Endothelial cell of umbilical vein (primary cell): ENCODE results near the gene SELE. TPM values are rescaled to one million over a fixed set of nuclear protein-coding genes. Genes with fewer than 3 reads are reported as not detected.

Experiments
- BruUV-seq: library from RNA; stranded (reverse); fragments of 400-500 nt; replicated peaks from 2 replicates; lab custom pipeline; 2021; lab: Mats Ljungman, UMichigan
- CTCF ChIA-PET: fragments of 300-600, 350-600 bp; sonication (Branson Sonifier 250); formaldehyde crosslinking; loops from one replicate; lab custom pipeline; 2021; ENCODE audit warnings: antibody characterized with exemption, inconsistent platforms; lab: Charles Lee
- POLR2A ChIA-PET: fragments of 300-600, 350-600 bp; sonication (Branson Sonifier 250); formaldehyde crosslinking; loops from one replicate; lab custom pipeline; 2021; ENCODE audit warnings: antibody characterized with exemption, inconsistent platforms; lab: Charles Lee
- DNase-seq: peaks from one replicate; pipeline ENCODE4 v3.0.0-alpha.2; 2011; ENCODE audit warnings: low read depth, low spot score
- FAIRE-seq: peaks from 2 replicates; lab custom pipeline; 2011; peaks lifted over from hg19 to GRCh38; lab: Jason Lieb, UNC
- H2AFZ ChIP-seq: 2 replicates; pipeline ENCODE4 v1.6.0; 2012; ENCODE audit warnings: low read depth, low read length, control low read depth, inconsistent platforms
- H3K27ac ChIP-seq: 2 replicates; pipeline ENCODE4 v1.5.1; 2011; ENCODE audit warnings: low read depth, mild to moderate bottlenecking, control low read depth, low read length, moderate library complexity; ENCODE audit not compliant: insufficient read depth
- H3K27me3 ChIP-seq, 2 experiments: 2 replicates each; pipeline versions ENCODE4 v1.6.0 to v1.6.1; 2011; ENCODE audit warnings: low read length in 2 of 2, mixed read lengths in 1 of 2; ENCODE audit not compliant: control insufficient read depth in 2 of 2, insufficient read depth in 2 of 2
- H3K36me3 ChIP-seq, 2 experiments: 2 replicates in 1 of 2; 3 replicates in 1 of 2; pipeline ENCODE4 v1.5.1; 2011; ENCODE audit warnings: low read length in 2 of 2, mild to moderate bottlenecking in 1 of 2, moderate library complexity in 1 of 2; ENCODE audit not compliant: control insufficient read depth in 2 of 2, insufficient read depth in 2 of 2; ENCODE audit errors: extremely low read depth in 1 of 2
- H3K4me1 ChIP-seq: 3 replicates; pipeline ENCODE4 v1.5.1; 2011; ENCODE audit warnings: mild to moderate bottlenecking, low read length; ENCODE audit not compliant: control insufficient read depth, insufficient read depth; ENCODE audit errors: extremely low read depth
- H3K4me2 ChIP-seq: 2 replicates; pipeline ENCODE4 v1.6.1; 2011; ENCODE audit warnings: low read length, control low read depth, mixed read lengths; ENCODE audit not compliant: insufficient read depth
- H3K4me3 ChIP-seq, 3 experiments: fragments of 200-600 bp in 1 of 3; sonication (generic), shearing (Covaris generic) in 1 of 3; replicated peaks in 1 of 3; 2 replicates each; pipeline ENCODE4 v1.5.1; 2011 to 2016; ENCODE audit warnings: control low read depth in 3 of 3, low read length in 3 of 3, mild to moderate bottlenecking in 2 of 3, inconsistent platforms in 1 of 3, low read depth in 1 of 3, moderate library complexity in 1 of 3; ENCODE audit not compliant: insufficient read depth in 1 of 3
- H3K79me2 ChIP-seq: 2 replicates; pipeline ENCODE4 v1.6.0; 2012; ENCODE audit warnings: low read length, inconsistent platforms; ENCODE audit not compliant: control insufficient read depth, insufficient read depth
- H3K9ac ChIP-seq: replicated peaks from 2 replicates; pipeline ENCODE3; 2011; ENCODE audit warnings: low read length, control low read depth; ENCODE audit not compliant: insufficient read depth; ENCODE audit errors: extremely low read depth
- H3K9me1 ChIP-seq: replicated peaks from 3 replicates; pipeline ENCODE4 v1.6.0; 2011; ENCODE audit warnings: mild to moderate bottlenecking, low read length; ENCODE audit not compliant: control insufficient read depth, insufficient read depth; ENCODE audit errors: extremely low read depth
- H3K9me3 ChIP-seq: replicated peaks from 2 replicates; pipeline ENCODE4 v1.5.1; 2012; ENCODE audit warnings: low read length, inconsistent platforms; ENCODE audit not compliant: control insufficient read depth, insufficient read depth
- H4K20me1 ChIP-seq: replicated peaks from 2 replicates; pipeline ENCODE3; 2011; ENCODE audit warnings: mild to moderate bottlenecking, low read length; ENCODE audit not compliant: control insufficient read depth, insufficient read depth; ENCODE audit errors: extremely low read depth
- EZH2 ChIP-seq: IDR thresholded peaks from 2 replicates; pipeline ENCODE4 v1.6.1; 2012; ENCODE audit warnings: borderline replicate concordance, low read depth, mild to moderate bottlenecking, moderate library complexity, low read length, inconsistent platforms; ENCODE audit not compliant: severe bottlenecking
- FOS ChIP-seq: IDR thresholded peaks from 2 replicates; pipeline ENCODE4 v1.6.1; 2011; ENCODE audit warnings: mild to moderate bottlenecking, low read length, moderate library complexity, borderline replicate concordance; ENCODE audit not compliant: insufficient read depth
- GATA2 ChIP-seq: IDR thresholded peaks from 2 replicates; pipeline ENCODE4 v1.7.0; 2011; ENCODE audit warnings: low read depth, mild to moderate bottlenecking, moderate library complexity, mixed read lengths, low read length; ENCODE audit not compliant: insufficient read length, insufficient read depth
- JUN ChIP-seq: IDR thresholded peaks from 2 replicates; pipeline ENCODE4 v1.6.1; 2011; ENCODE audit warnings: borderline replicate concordance, low read depth; ENCODE audit not compliant: insufficient read length, insufficient read depth
- MYC ChIP-seq: IDR thresholded peaks from one replicate; pipeline ENCODE4 v1.6.1; 2011; ENCODE audit warnings: mild to moderate bottlenecking, low read depth, low read length
- POLR2A ChIP-seq: IDR thresholded peaks from 2 replicates; pipeline ENCODE4 v1.6.1; 2012; ENCODE audit warnings: low read depth, mild to moderate bottlenecking, control low read depth, low read length
- POLR2AphosphoS5 ChIP-seq: IDR thresholded peaks from 2 replicates; pipeline ENCODE4 v1.6.1; 2012; ENCODE audit warnings: low read depth, mild to moderate bottlenecking, control low read depth, low read length, moderate library complexity; ENCODE audit not compliant: insufficient read depth
- dilution Hi-C: fragments of 300-500 bp; cut with MboI; formaldehyde crosslinking; loops from one replicate; pipeline ENCODE4 v1.15.0; 2019; ENCODE audit warnings: low sequenced_read_pairs; ENCODE audit not compliant: extremely low pct_ligation_motif_present
- intact Hi-C: fragments of 100-400 bp; cut with micrococcal nuclease; formaldehyde crosslinking; loops from one replicate; pipeline ENCODE4 v1.10.0; 2022
- polyA plus RNA-seq, 4 experiments: library from polyadenylated mRNA; depleted of rRNA in 3 of 4; stranded (reverse) in 3 of 4; unstranded in 1 of 4; fragments of >200 nt; gene quantifications; 2 replicates each; pipeline versions ENCODE4 v1.2.1 to v1.2.3, GENCODE V29; 2011 to 2012; ENCODE audit warnings: missing spikeins in 1 of 4
- total RNA-seq: library from RNA; stranded (reverse); gene quantifications from 2 replicates; pipeline ENCODE4 v1.2.3, GENCODE V29; 2021
- TF ChIP-seq, protein P1 (sequence below): IDR thresholded peaks from 2 replicates; pipeline ENCODE4 v1.6.1; 2011; ENCODE audit not compliant: insufficient read depth, insufficient read length
- TF ChIP-seq, protein P2 (sequence below), 2 donors: IDR thresholded peaks; 1 replicate in 1 of 2; 2 replicates in 1 of 2; pipeline ENCODE4 v1.5.1; 2011; ENCODE audit warnings: low read length in 2 of 2, mild to moderate bottlenecking in 2 of 2, moderate library complexity in 2 of 2, control low read depth in 1 of 2, inconsistent platforms in 1 of 2, low read depth in 1 of 2; ENCODE audit not compliant: insufficient read depth in 1 of 2; ENCODE audit errors: extremely low read depth in 1 of 2

Gene SELE
- total and polyA plus RNA-seq, 2 donors (not counting 3 experiments of a cell fraction or from before 2014, with no cell fraction given) = 1.5 to 4.7 TPM

DNA sequence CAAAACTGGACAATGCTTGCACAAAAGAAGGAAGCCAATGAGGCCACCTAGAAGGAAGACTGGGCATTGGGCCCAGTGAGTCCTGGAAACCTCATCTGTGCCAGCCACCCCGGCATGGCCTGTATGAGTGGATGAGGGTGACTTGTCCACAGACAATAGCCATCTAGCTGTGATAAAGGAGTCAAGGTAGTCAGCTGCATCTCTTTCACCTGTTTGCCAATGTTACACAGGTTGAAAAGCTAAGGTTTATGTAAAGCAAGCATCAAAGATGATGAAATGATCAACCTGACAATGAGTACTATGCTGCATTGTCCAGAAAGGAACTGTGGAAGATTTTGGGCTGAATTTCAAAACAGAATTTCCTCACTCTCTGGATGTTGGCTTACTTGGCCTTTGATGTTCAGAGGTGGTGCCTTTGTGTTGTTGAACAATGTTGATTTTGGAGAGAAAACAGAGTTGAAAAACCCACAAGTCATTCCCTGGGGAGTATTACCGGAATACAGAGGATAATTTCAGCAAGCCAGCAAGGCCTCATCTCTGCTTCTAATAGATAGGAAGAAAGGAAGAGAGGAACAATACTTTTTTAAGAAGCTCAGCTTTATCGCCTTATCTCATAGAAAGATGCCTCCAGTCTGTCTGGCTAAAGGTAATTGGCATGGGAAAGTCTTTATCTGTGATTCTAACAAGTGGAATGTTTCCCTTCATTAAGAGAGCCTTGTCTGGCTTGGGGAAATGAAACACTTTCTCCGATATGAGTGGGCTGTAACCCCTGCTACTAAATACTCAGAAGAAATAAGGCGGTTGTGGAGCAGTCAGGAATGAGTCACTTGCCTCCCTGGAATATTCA, 11.4 kb upstream of the SELE start:
- intact Hi-C loops (no loop called here), dilution Hi-C loops (no loop called here)
- Histone ChIP-seq H3K9me3 (no peaks in the 10 kb centered on the region), H3K27me3 (no peaks in the 10 kb centered on the region), H3K27ac (no peak overlapping the region), H3K9me1 (no peaks in the 10 kb centered on the region), H3K79me2 (no peaks in the 10 kb centered on the region), H3K4me2 (no peak overlapping the region), H3K4me3 (no peak overlapping the region), H3K4me1 (peaks cover 15% of the 10 kb centered on the region), H4K20me1 (no peaks in the 10 kb centered on the region), H3K9ac (no peak overlapping the region), H2AFZ (no peak overlapping the region), H3K36me3 (no peaks in the 10 kb centered on the region)
- FAIRE-seq = peak; percentile 69
- CTCF ChIA-PET = interaction anchor here (1.0 to 1.7 kb wide), 5 partner anchors 25 to 159 kb away, joined by 3 to 4 read pairs (median 3); partner anchors contain the start of genes F5 and METTL18
- DNase-seq = peak; percentile 85
- TF ChIP-seq FOS = peak; percentile 20
- TF ChIP-seq POLR2A = no peak
- TF ChIP-seq, protein P1, sequence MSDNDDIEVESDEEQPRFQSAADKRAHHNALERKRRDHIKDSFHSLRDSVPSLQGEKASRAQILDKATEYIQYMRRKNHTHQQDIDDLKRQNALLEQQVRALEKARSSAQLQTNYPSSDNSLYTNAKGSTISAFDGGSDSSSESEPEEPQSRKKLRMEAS = no peak
- no peak for TF ChIP-seq MYC
- TF ChIP-seq EZH2 = no peak
- TF ChIP-seq POLR2AphosphoS5 = no peak
- TF ChIP-seq, protein P2, sequence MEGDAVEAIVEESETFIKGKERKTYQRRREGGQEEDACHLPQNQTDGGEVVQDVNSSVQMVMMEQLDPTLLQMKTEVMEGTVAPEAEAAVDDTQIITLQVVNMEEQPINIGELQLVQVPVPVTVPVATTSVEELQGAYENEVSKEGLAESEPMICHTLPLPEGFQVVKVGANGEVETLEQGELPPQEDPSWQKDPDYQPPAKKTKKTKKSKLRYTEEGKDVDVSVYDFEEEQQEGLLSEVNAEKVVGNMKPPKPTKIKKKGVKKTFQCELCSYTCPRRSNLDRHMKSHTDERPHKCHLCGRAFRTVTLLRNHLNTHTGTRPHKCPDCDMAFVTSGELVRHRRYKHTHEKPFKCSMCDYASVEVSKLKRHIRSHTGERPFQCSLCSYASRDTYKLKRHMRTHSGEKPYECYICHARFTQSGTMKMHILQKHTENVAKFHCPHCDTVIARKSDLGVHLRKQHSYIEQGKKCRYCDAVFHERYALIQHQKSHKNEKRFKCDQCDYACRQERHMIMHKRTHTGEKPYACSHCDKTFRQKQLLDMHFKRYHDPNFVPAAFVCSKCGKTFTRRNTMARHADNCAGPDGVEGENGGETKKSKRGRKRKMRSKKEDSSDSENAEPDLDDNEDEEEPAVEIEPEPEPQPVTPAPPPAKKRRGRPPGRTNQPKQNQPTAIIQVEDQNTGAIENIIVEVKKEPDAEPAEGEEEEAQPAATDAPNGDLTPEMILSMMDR (IDR thresholded peaks at IDR 0.05; ENCODE audit: extremely low read depth in 1 of 2, insufficient read depth in 1 of 2, low read depth in 1 of 2, low read length in 2 of 2) = no peak
- no peak for TF ChIP-seq GATA2
- TF ChIP-seq JUN = peak; percentile 12
- POLR2A ChIA-PET = no interaction called here
- no TSS peak for BruUV-seq
